HG02885 (cell line): ENCODE data around the gene NOXRED1.
"Not testable (repeated sequence)": the region's sequence is repeated elsewhere in the genome, so short reads cannot be mapped to it uniquely, and the experiment has no call there.

Experiments
- ATAC-seq: cut with Tn5 transposase; IDR thresholded peaks from one replicate; pipeline ENCODE4 v1.9.1; 2021; ENCODE audit warnings: mild to moderate bottlenecking; ENCODE audit not compliant: unreplicated experiment, poor library complexity

Gene NOXRED1

GRCh38 chr14:77415403-77416030 lies 7.8 kb downstream of the NOXRED1 start:
- ATAC-seq: not testable (repeated sequence)

- ATAC-seq: no peak
These were observed 14.2 kb downstream of the NOXRED1 start for GRCh38 chr14:77409131-77409533.

- ATAC-seq: no peak
These were observed 16.2 kb downstream of the NOXRED1 start for GRCh38 chr14:77407158-77407557.

DNA sequence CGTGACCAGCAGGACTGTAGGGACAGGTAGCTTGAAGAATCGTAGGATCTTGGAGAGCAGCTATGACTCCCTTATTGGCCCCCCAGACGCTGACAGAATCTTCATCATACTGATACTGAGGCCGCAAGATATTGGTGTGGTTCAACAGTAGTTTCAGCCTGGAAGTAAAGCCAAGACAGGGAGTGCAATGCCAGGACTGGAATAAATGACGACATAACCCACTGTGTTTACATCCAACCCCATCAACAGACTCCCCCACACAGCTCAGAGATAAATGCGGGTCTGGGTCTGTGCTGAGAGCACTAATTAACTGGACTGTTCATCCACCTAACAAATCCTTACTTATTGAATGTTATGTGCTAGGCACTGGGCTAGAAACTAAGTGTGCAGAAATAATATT lies 16.6 kb downstream of the NOXRED1 start:
- no peak for ATAC-seq

- ATAC-seq: no peak
These were observed 17.2 kb downstream of the NOXRED1 start for GRCh38 chr14:77406086-77406485.

- ATAC-seq: no peak
These were observed 19.6 kb downstream of the NOXRED1 start for GRCh38 chr14:77403768-77404167.

GRCh38 chr14:77400216-77400615 lies 23.1 kb downstream of the NOXRED1 start:
- ATAC-seq: no peak

DNA sequence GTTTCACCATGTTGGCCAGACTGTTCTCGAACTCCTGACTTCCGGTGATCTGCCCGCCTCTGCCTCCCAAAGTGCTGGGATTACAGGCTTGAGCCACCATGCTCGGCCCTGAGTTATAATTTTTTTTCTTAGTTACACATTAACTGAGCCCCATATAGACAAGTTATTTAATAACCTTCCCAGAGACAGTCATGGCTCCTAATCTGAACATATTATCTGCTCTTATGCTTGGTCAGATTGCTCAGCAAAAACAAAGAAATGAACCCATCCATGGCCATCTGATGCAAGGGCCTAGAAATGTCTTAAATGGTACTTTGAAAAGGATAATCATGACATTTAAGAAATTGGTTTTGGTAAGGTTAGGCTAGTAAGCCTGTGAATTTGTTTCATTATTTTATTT lies 33.1 kb downstream of the NOXRED1 start:
- no peak for ATAC-seq

GRCh38 chr14:77378701-77379100 lies 44.6 kb downstream of the NOXRED1 start:
- ATAC-seq: no peak

- no peak for ATAC-seq
These were observed 45.9 kb downstream of the NOXRED1 start for GRCh38 chr14:77377502-77377844.

DNA sequence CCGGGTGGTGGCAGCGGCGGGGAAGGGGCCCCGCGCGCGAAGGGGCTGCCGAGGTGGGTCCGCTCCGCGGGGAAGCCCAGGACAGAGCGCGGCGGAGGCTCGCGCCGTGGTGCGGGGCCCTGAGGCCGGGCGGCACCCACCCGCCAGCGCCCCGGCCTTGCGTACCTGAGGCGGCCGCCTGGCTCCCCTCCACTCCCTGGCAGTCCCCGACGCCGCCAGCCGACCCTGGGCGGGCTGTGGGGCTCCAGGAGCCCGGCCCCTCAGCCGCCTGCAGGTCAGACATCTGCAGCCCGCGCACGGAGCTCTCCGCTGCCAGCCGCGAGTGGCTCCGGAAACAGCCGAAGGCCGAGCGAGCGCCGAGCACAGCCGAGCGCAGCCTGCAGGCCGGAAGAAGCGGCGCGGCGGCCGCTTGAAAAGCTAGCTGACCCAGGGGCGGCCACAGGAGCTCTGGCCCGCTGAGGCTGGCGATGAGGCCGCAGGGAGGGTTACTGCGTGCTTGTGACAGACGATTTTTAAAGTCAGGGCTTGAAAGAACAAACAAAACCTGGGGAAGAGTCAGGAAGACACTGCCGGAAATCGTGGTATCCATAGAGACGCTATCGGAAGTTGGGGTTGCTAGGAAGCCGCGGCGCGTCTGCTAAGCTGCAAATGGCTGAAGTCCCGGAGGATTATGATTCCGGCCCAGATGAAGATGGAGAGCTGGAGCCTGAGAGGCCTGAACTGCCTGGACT lies 46.4 kb downstream of the NOXRED1 start, which contains the start of the genes SAMD15 and TMED8:
SAMD15 (plus strand) TSS at position 609 of the 731 bp plus-strand sequence; CDS start at position 649, 40 bp downstream.
TMED8 (minus strand) TSS at position 324 of the 731 bp plus-strand sequence; CDS start at position 283, 41 bp downstream.
- peak; percentile 87 for ATAC-seq

DNA sequence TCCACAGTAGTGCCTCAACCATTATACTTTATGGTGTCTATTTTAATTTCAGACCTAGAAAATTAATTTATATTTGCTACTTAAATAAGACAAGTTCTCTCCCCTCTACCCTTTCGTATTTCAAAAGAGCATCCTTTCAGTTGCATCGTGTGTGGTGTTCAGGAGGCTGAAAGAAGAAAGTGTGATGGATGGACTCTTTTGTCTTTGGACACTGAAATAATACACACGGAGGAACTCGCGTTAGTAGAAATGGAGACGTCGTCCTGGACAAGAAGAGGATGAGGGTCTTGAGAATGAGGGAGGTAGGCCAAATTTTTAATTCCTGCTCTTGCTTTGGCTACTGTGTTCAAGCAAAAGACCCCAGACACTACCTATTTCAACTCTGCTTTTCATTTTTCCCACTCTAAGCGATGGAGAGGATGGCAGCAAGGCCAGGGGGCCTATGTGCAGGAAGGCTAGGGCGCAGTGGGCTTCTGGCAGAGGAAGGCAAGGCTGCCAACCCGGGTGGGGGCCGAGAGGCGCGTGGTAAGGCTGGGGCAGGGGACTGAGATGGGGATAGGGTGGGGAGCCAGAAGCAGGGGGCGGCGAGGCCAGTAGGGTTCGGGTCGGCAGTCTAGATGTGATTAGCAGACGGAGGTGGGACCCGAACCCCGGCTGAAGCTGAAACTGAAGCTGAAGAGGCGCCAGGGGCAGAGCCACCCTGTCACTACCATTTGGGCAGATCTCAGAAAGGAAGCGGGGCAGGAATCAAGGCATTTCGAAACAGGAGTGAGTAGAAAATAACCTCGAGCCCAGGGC lies 47.2 kb downstream of the NOXRED1 start:
- ATAC-seq: peak; percentile 13

- no peak for ATAC-seq
These were observed 48.0 kb downstream of the NOXRED1 start for GRCh38 chr14:77375164-77375950.

GRCh38 chr14:77372304-77372841 lies 51.0 kb downstream of the NOXRED1 start:
- peak; percentile 38 for ATAC-seq

- no peak for ATAC-seq
These were observed 54.0 kb downstream of the NOXRED1 start for GRCh38 chr14:77369285-77369684.

GRCh38 chr14:77364146-77364545 lies 59.2 kb downstream of the NOXRED1 start:
- ATAC-seq: no peak

GRCh38 chr14:77359626-77360025 lies 63.7 kb downstream of the NOXRED1 start:
- no peak for ATAC-seq

GRCh38 chr14:77356899-77357298 lies 66.4 kb downstream of the NOXRED1 start:
- no peak for ATAC-seq

GRCh38 chr14:77355811-77356210 lies 67.5 kb downstream of the NOXRED1 start:
- no peak for ATAC-seq
